Calu3 (cell line): ENCODE results near the gene ATXN2. TPM values are rescaled to one million over a fixed set of nuclear protein-coding genes. Genes with fewer than 3 reads are reported as not detected.

Source experiments
- BruUV-seq: library from RNA; stranded (reverse); fragments of 400-500 nt; replicated peaks from 2 replicates; lab custom pipeline; 2021; lab: Mats Ljungman, UMichigan
- CTCF ChIA-PET: fragments of 300-600 bp; sonication (Branson Sonifier 250); formaldehyde crosslinking; loops from one replicate; lab custom pipeline; 2022; ENCODE audit warnings: antibody characterized with exemption; lab: Charles Lee
- DNase-seq: peaks from one replicate; pipeline ENCODE4 v3.0.0; 2022
- H3K27ac Mint-ChIP-seq: one replicate; pipeline ENCODE4 v1.8.0; 2022; ENCODE audit warnings: mixed read lengths; ENCODE audit not compliant: unreplicated experiment
- H3K27me3 Mint-ChIP-seq: one replicate; pipeline ENCODE4 v1.8.0; 2022; ENCODE audit warnings: mixed read lengths; ENCODE audit not compliant: unreplicated experiment
- H3K36me3 Mint-ChIP-seq: one replicate; pipeline ENCODE4 v1.8.0; 2022; ENCODE audit warnings: mild to moderate bottlenecking, moderate library complexity, mixed read lengths; ENCODE audit not compliant: insufficient read depth, unreplicated experiment
- H3K4me1 Mint-ChIP-seq: one replicate; pipeline ENCODE4 v1.8.0; 2022; ENCODE audit warnings: mild to moderate bottlenecking, low read depth, mixed read lengths; ENCODE audit not compliant: unreplicated experiment
- H3K4me3 Mint-ChIP-seq: one replicate; pipeline ENCODE4 v1.8.0; 2022; ENCODE audit warnings: mild to moderate bottlenecking, low read depth, moderate library complexity, mixed read lengths; ENCODE audit not compliant: unreplicated experiment
- H3K9me3 Mint-ChIP-seq: one replicate; pipeline ENCODE4 v1.8.0; 2022; ENCODE audit warnings: low read depth, mixed read lengths; ENCODE audit not compliant: unreplicated experiment
- intact Hi-C: fragments of 100-400 bp; cut with micrococcal nuclease; formaldehyde crosslinking; loops from one replicate; pipeline ENCODE4 v1.10.0; 2022; ENCODE audit not compliant: unreplicated experiment
- total RNA-seq: library from RNA; stranded (reverse); gene quantifications from 2 replicates; pipeline ENCODE4 v1.2.3, GENCODE V29; 2022
- TF ChIP-seq, protein P1 (sequence below): fragments of 200-600 bp; IDR thresholded peaks from one replicate; pipeline ENCODE4 v1.8.0; 2022; ENCODE audit warnings: antibody characterized with exemption; ENCODE audit not compliant: unreplicated experiment

The ATXN2 gene
- total RNA-seq, 1 experiment from 2014 or later: 123 TPM

DNA sequence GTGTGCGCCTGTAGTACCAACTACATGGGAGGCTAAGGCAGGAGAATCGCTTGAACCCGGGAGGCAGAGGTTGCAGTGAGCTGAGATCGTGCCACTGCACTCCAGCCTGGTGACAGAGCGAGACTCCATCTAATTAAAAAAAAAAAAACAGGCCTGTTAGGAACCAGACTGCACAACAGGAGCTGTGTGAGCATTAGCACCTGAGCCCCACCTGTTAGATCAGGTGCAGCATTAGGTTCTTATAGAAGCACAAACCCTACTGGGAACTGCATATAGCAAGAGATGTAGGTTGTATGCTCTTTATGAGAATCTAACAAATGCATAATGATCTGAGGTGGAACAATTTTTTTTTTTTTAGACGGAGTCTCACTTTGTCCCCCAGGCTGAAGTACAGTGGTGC lies 8.6 kb downstream of the ATXN2 start:
- BruUV-seq: no TSS peak
- no peak for DNase-seq
- Mint-ChIP-seq H3K36me3 (peaks cover 37% of the 10 kb centered on the region), H3K4me3 (no peak overlapping the region), H3K27ac (no peak overlapping the region), H3K4me1 (peaks cover 17% of the 10 kb centered on the region), H3K27me3 (no peaks in the 10 kb centered on the region), H3K9me3 (no peaks in the 10 kb centered on the region)
- intact Hi-C loops: no loop called here
- CTCF ChIA-PET: interaction anchor here (0.7 kb wide), 1 partner anchor 11 kb away, joined by 4 read pairs; no protein-coding TSS in a partner anchor
- TF ChIP-seq, protein P1, sequence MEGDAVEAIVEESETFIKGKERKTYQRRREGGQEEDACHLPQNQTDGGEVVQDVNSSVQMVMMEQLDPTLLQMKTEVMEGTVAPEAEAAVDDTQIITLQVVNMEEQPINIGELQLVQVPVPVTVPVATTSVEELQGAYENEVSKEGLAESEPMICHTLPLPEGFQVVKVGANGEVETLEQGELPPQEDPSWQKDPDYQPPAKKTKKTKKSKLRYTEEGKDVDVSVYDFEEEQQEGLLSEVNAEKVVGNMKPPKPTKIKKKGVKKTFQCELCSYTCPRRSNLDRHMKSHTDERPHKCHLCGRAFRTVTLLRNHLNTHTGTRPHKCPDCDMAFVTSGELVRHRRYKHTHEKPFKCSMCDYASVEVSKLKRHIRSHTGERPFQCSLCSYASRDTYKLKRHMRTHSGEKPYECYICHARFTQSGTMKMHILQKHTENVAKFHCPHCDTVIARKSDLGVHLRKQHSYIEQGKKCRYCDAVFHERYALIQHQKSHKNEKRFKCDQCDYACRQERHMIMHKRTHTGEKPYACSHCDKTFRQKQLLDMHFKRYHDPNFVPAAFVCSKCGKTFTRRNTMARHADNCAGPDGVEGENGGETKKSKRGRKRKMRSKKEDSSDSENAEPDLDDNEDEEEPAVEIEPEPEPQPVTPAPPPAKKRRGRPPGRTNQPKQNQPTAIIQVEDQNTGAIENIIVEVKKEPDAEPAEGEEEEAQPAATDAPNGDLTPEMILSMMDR: no peak

- CTCF ChIA-PET: no interaction called here
- Mint-ChIP-seq H3K27ac (no peak overlapping the region), H3K27me3 (no peaks in the 10 kb centered on the region), H3K4me3 (no peak overlapping the region), H3K4me1 (peaks cover 12% of the 10 kb centered on the region), H3K36me3 (peaks cover 38% of the 10 kb centered on the region), H3K9me3 (no peaks in the 10 kb centered on the region)
- intact Hi-C loops: no loop called here
- no peak for DNase-seq
- BruUV-seq: no TSS peak
- TF ChIP-seq, protein P1: no peak
These were observed 9.5 kb downstream of the ATXN2 start for GRCh38 chr12:111589601-111590000.

DNA sequence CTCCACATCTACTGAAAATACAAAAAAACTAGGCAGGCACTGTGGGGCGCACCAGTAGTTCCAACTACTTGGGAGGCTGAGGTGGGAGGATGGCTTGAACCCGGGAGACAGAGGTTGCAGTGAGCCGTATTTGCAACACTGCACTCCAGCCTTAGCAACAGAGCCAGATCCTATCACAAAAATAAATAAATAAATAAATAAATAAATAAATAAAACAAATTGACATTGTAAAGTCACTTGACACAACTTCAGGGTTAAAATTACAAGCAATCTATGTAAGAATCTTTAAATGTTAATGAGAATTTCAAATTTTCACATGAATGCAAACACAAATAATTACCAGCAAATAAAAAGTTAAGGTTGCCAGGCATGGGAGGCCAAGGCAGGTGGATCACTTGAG lies 11.1 kb downstream of the ATXN2 start:
- Mint-ChIP-seq H3K4me1 (no peaks in the 10 kb centered on the region), H3K27ac (no peak overlapping the region), H3K27me3 (no peaks in the 10 kb centered on the region), H3K36me3 (peaks cover 38% of the 10 kb centered on the region), H3K4me3 (no peak overlapping the region), H3K9me3 (no peaks in the 10 kb centered on the region)
- BruUV-seq: no TSS peak
- TF ChIP-seq, protein P1: no peak
- CTCF ChIA-PET: no interaction called here
- no peak for DNase-seq
- intact Hi-C loops: no loop called here

GRCh38 chr12:111586986-111587385 lies 12.1 kb downstream of the ATXN2 start:
- intact Hi-C loops: no loop called here
- no peaks in the 10 kb centered on the region for H3K9me3 Mint-ChIP-seq
- H3K4me3 Mint-ChIP-seq: no peak overlapping the region
- H3K4me1 Mint-ChIP-seq: peaks cover 2% of the 10 kb centered on the region
- H3K27me3 Mint-ChIP-seq: no peaks in the 10 kb centered on the region
- BruUV-seq: no TSS peak
- CTCF ChIA-PET: no interaction called here
- TF ChIP-seq, protein P1: no peak
- DNase-seq: no peak
- H3K36me3 Mint-ChIP-seq: peaks cover 40% of the 10 kb centered on the region
- no peak overlapping the region for H3K27ac Mint-ChIP-seq
